HepG2 (cell line): Measurements from ENCODE around the gene CST2. TPM values are rescaled to one million over a fixed set of nuclear protein-coding genes. Genes with fewer than 3 reads are reported as not detected.
"Not testable (repeated sequence)": the region's sequence is repeated elsewhere in the genome, so short reads cannot be mapped to it uniquely, and the experiment has no call there.

Experiments
- ATAC-seq: fragments of 200-7000 bp; cut with Tn5 transposase; 3 replicates; pipeline ENCODE4 v1.9.1; 2020; ENCODE audit warnings: mild to moderate bottlenecking, moderate library complexity
- BruUV-seq: library from RNA; stranded (reverse); fragments of 400-500 nt; replicated peaks from 2 replicates; lab custom pipeline; 2021; lab: Mats Ljungman, UMichigan
- CTCF ChIA-PET: fragments of 300-600 bp; formaldehyde crosslinking; extraction: SDS; loops from one replicate; lab custom pipeline; 2021; ENCODE audit warnings: low total read pairs, inconsistent platforms, low intra/inter-chr PET ratio; lab: Yijun Ruan, JAX
- POLR2A ChIA-PET: fragments of 350-600 bp; sonication (Branson Sonifier 250); formaldehyde crosslinking; loops from one replicate; lab custom pipeline; 2020; ENCODE audit warnings: antibody characterized with exemption, inconsistent platforms; lab: Yijun Ruan, JAX
- DNase-seq: peaks from one replicate; pipeline ENCODE4 v3.0.0-alpha.2; 2015; ENCODE audit warnings: low spot score
- FAIRE-seq: peaks from 3 replicates; lab custom pipeline; 2011; peaks lifted over from hg19 to GRCh38; lab: Jason Lieb, UNC
- H2AFZ ChIP-seq: one replicate; pipeline ENCODE4 v1.6.1; 2011; ENCODE audit warnings: low read length, inconsistent platforms
- H3K27ac ChIP-seq: fragments of 300-600 bp; 3 replicates; pipeline ENCODE4 v1.8.0; 2011; ENCODE audit warnings: mixed run types, mild to moderate bottlenecking, mixed read lengths, low read length, inconsistent platforms; ENCODE audit not compliant: insufficient read depth; ENCODE audit errors: extremely low read length
- H3K27me3 ChIP-seq, 2 experiments: fragments of 200-600 bp in 1 of 2; 2 replicates in 1 of 2; 3 replicates in 1 of 2; pipeline versions ENCODE4 v1.6.0 to v1.8.0; 2011; ENCODE audit warnings: low read length in 2 of 2, mild to moderate bottlenecking in 2 of 2, moderate library complexity in 2 of 2, inconsistent platforms in 1 of 2; ENCODE audit not compliant: insufficient read depth in 2 of 2, control insufficient read depth in 1 of 2
- H3K36me3 ChIP-seq, 2 experiments: fragments of 200-600 bp in 1 of 2; replicated peaks in 1 of 2; 2 replicates in 1 of 2; 3 replicates in 1 of 2; pipeline versions ENCODE4 v1.5.1 to v1.8.0; 2011; ENCODE audit warnings: low read length in 2 of 2, inconsistent platforms in 1 of 2; ENCODE audit not compliant: insufficient read depth in 2 of 2, control insufficient read depth in 1 of 2
- H3K4me1 ChIP-seq: 2 replicates; pipeline ENCODE4 v1.5.1; 2012; ENCODE audit warnings: low read length, inconsistent platforms; ENCODE audit not compliant: insufficient read depth
- H3K4me2 ChIP-seq: 2 replicates; pipeline ENCODE4 v1.6.0; 2011; ENCODE audit warnings: low read depth, low read length, inconsistent platforms
- H3K4me3 ChIP-seq, 3 experiments: fragments of 200-600 bp in 1 of 3; sonication (generic), shearing (Covaris generic) in 1 of 3; replicated peaks in 1 of 3; 2 replicates each; pipeline ENCODE4 v1.5.1; 2011 to 2016; ENCODE audit warnings: low read length in 3 of 3, inconsistent platforms in 2 of 3, low read depth in 2 of 3, mild to moderate bottlenecking in 2 of 3, control low read depth in 1 of 3, mixed read lengths in 1 of 3; ENCODE audit not compliant: insufficient read depth in 1 of 3
- H3K79me2 ChIP-seq: one replicate; pipeline ENCODE4 v1.6.1; 2011; ENCODE audit warnings: low read length, inconsistent platforms; ENCODE audit not compliant: insufficient read depth
- H3K9ac ChIP-seq: 2 replicates; pipeline ENCODE4 v1.6.0; 2011; ENCODE audit warnings: mild to moderate bottlenecking, low read depth, low read length, inconsistent platforms; ENCODE audit not compliant: insufficient read depth
- H3K9me3 ChIP-seq: 2 replicates; pipeline ENCODE4 v1.5.1; 2012; ENCODE audit warnings: mild to moderate bottlenecking, low read length
- H4K20me1 ChIP-seq: 2 replicates; pipeline ENCODE4 v1.6.0; 2011; ENCODE audit warnings: inconsistent platforms, mild to moderate bottlenecking, low read length, moderate library complexity; ENCODE audit not compliant: insufficient read depth
- BCL6 ChIP-seq: IDR thresholded peaks from 2 replicates; pipeline ENCODE4 v1.6.1; 2016; ENCODE audit warnings: missing genetic modification reagents, missing compliant biosample characterization
- FOXA1 ChIP-seq, 2 experiments: fragments of 450-650 bp in 1 of 2; sonication (generic) in 1 of 2; formaldehyde crosslinking in 1 of 2; IDR thresholded peaks; 2 replicates each; pipeline versions ENCODE4 v1.4.0 to v1.6.1; 2016 to 2020; ENCODE audit warnings: missing genetic modification reagents in 1 of 2
- MEF2D ChIP-seq: sonication (generic); formaldehyde crosslinking; IDR thresholded peaks from 2 replicates; pipeline ENCODE4 v1.5.1; 2020; ENCODE audit warnings: mild to moderate bottlenecking, missing genetic modification reagents
- SMC3 ChIP-seq: IDR thresholded peaks from 2 replicates; pipeline ENCODE4 v1.6.1; 2011; ENCODE audit warnings: low read length, improper control_type of control experiment
- SNRNP70 ChIP-seq: fragments of 200-400 bp; formaldehyde crosslinking; IDR thresholded peaks from 2 replicates; pipeline ENCODE4 v1.6.1; 2017; ENCODE audit warnings: mild to moderate bottlenecking, low read depth, low read length, moderate library complexity
- STAG1 ChIP-seq: sonication (generic); formaldehyde crosslinking; IDR thresholded peaks from 2 replicates; pipeline ENCODE4 v1.4.0; 2020; ENCODE audit warnings: missing genetic modification reagents
- TP53 ChIP-seq: sonication (generic); formaldehyde crosslinking; conservative IDR thresholded peaks from 2 replicates; pipeline ENCODE4 v1.4.0; 2020; ENCODE audit warnings: missing genetic modification reagents
- TRIM24 ChIP-seq: sonication (generic); formaldehyde crosslinking; IDR thresholded peaks from 2 replicates; pipeline ENCODE4 v1.8.0; 2022; ENCODE audit warnings: mild to moderate bottlenecking, missing genetic modification reagents
- XRCC5 ChIP-seq: fragments of 200-400 bp; formaldehyde crosslinking; optimal IDR thresholded peaks from 2 replicates; pipeline ENCODE3; 2017; ENCODE audit warnings: mild to moderate bottlenecking, low read length
- ZNF343 ChIP-seq: sonication (generic); formaldehyde crosslinking; IDR thresholded peaks from 2 replicates; pipeline ENCODE4 v1.4.0; 2020; ENCODE audit warnings: mild to moderate bottlenecking, missing genetic modification reagents
- WGBS: methylation state at CpG from one replicate; pipeline ENCODE4 v1.1.6; 2017; ENCODE audit warnings: low lambda C conversion rate; 5-methylcytosine and 5-hydroxymethylcytosine counted together
- in situ Hi-C: cut with HindIII; loops from 2 replicates; pipeline ENCODE4 v1.10.0; 2017; ENCODE audit warnings: low pct_unique_long_range_greater_than_20kb; ENCODE audit not compliant: extremely low pct_ligation_motif_present
- intact Hi-C: fragments of 100-400 bp; cut with micrococcal nuclease; formaldehyde crosslinking; loops from one replicate; pipeline ENCODE4 v1.10.0; 2022; ENCODE audit not compliant: unreplicated experiment
- polyA plus RNA-seq, 8 experiments: library from polyadenylated mRNA; depleted of rRNA in 3 of 8; stranded (reverse) in 7 of 8; unstranded in 1 of 8; fragments of >200 nt; fragmentation: Illumina TruSeq in 4 of 8; extraction: Trizol in 4 of 8; gene quantifications; 2 replicates each; pipeline versions ENCODE4 v1.2.1 to v1.2.3, GENCODE V29; 2011 to 2016; ENCODE audit warnings: low read depth in 4 of 8, missing spikeins in 1 of 8, mixed read lengths in 1 of 8; ENCODE audit not compliant: insufficient read depth in 1 of 8
- total RNA-seq, 5 experiments: library from RNA; depleted of rRNA; stranded (reverse); fragments of >200 nt; fragmentation: Illumina TruSeq; extraction: Trizol; gene quantifications; 2 replicates each; pipeline ENCODE4 v1.2.3, GENCODE V29; 2016; ENCODE audit warnings: low read depth in 1 of 5
- TF ChIP-seq, protein P1 (sequence below): sonication (generic); formaldehyde crosslinking; IDR thresholded peaks from 2 replicates; pipeline ENCODE4 v1.5.0; 2020; ENCODE audit warnings: mild to moderate bottlenecking, missing genetic modification reagents, moderate library complexity

CST2 gene
- total and polyA plus RNA-seq, 2 of the 13 experiments (the other 11 are each of a cell fraction or from before 2014, with no cell fraction given): not detected

DNA sequence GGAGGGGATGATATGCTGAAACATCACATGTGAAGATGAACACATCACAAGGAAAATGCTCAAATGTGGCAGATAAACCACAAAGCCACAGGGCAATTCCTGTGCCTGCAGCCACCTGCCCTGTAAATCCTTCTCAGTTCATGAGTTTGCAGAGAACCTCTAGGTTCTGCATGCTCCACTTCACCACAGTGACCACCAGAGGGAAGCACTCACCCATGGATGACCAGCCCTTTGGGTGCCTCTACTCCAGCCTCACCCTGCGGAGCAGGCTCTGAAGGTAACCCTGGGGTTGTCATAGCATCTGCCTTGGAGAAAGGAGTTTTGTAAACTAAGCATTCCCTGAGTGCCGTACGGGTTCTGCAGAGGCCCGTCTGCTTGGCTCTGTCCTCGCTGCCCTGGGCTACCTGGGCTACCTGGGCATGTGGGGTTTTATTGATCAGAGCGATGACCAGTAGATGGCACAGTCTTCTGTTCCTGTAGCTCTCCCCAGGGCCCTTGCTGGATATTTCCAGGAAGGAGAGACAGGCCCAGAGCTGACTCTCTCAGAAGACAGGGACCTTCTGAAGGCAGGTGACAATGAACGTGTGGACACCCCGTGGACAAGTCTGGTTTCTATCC, 44.1 kb downstream of the CST2 start:
- CTCF ChIA-PET: interaction anchor here (1.3 to 2.6 kb wide), 2 partner anchors 114 to 214 kb away, joined by 3 to 9 read pairs; no protein-coding TSS in a partner anchor
- no peaks in the 10 kb centered on the region for H3K4me1 ChIP-seq
- ATAC-seq: peak; percentile 99
- POLR2A ChIA-PET: no interaction called here
- H4K20me1 ChIP-seq: no peaks in the 10 kb centered on the region
- WGBS: 34% methylated on average over 4 of the region's 8 CpGs
- H3K27me3 ChIP-seq: no peaks in the 10 kb centered on the region
- intact Hi-C loops (loop anchor here (5.0 kb wide), 1 partner anchor 115 kb away; no protein-coding TSS in a partner anchor), in situ Hi-C loops (no loop called here)
- H3K4me2 ChIP-seq: no peak overlapping the region
- FAIRE-seq: peak; percentile 86
- no peaks in the 10 kb centered on the region for H3K36me3 ChIP-seq
- no peak overlapping the region for H2AFZ ChIP-seq
- no peak overlapping the region for H3K4me3 ChIP-seq
- H3K9me3 ChIP-seq: no peaks in the 10 kb centered on the region
- TF ChIP-seq, protein P1, sequence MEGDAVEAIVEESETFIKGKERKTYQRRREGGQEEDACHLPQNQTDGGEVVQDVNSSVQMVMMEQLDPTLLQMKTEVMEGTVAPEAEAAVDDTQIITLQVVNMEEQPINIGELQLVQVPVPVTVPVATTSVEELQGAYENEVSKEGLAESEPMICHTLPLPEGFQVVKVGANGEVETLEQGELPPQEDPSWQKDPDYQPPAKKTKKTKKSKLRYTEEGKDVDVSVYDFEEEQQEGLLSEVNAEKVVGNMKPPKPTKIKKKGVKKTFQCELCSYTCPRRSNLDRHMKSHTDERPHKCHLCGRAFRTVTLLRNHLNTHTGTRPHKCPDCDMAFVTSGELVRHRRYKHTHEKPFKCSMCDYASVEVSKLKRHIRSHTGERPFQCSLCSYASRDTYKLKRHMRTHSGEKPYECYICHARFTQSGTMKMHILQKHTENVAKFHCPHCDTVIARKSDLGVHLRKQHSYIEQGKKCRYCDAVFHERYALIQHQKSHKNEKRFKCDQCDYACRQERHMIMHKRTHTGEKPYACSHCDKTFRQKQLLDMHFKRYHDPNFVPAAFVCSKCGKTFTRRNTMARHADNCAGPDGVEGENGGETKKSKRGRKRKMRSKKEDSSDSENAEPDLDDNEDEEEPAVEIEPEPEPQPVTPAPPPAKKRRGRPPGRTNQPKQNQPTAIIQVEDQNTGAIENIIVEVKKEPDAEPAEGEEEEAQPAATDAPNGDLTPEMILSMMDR (CRISPR knock-in tag): peak; percentile 50; the same call in 1 of the 2 replicates
- TF ChIP-seq FOXA1 (IDR thresholded peaks at IDR 0.05) (no peak), FOXA1 (CRISPR knock-in tag; IDR thresholded peaks at IDR 0.05) (no peak), STAG1 (CRISPR knock-in tag) (peak; percentile 51), SNRNP70 (no peak), MEF2D (CRISPR knock-in tag) (no peak), SMC3 (peak; percentile 77; the same call in 1 of the 2 replicates), BCL6 (CRISPR knock-in tag) (no peak), TP53 (CRISPR knock-in tag) (no peak), TRIM24 (no peak), ZNF343 (CRISPR knock-in tag) (no peak), XRCC5 (peak; percentile 12)
- no peak for DNase-seq
- H3K27ac ChIP-seq: no peak overlapping the region
- BruUV-seq: no TSS peak
- H3K79me2 ChIP-seq: no peaks in the 10 kb centered on the region
- no peak overlapping the region for H3K9ac ChIP-seq

DNA sequence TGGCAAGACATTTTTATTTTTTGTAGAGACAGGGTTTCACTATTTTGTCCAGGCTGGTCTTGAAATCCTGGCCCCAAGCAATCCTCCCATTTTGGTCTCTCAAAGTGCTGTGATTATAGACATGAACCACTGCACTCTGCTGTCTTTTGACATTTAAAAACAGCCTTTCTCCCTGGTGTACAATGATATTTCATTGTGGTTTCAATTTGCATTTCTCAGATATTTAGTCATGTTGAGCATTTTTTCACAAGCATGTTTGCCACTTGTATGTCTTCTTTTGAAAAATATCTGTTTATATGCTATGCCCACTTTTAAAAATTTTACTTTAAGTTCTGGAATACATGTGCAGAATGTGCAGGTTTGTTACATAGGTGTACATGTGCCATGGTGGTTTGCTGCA, 47.9 kb downstream of the CST2 start:
- H3K27ac ChIP-seq, H3K36me3 ChIP-seq, FAIRE-seq, H4K20me1 ChIP-seq, intact Hi-C loops, H3K79me2 ChIP-seq, POLR2A ChIA-PET, H3K4me1 ChIP-seq, H3K4me3 ChIP-seq, H2AFZ ChIP-seq, in situ Hi-C loops, H3K4me2 ChIP-seq, DNase-seq, H3K27me3 ChIP-seq, BruUV-seq, ATAC-seq, H3K9ac ChIP-seq, H3K9me3 ChIP-seq, CTCF ChIA-PET: not testable (repeated sequence)

DNA sequence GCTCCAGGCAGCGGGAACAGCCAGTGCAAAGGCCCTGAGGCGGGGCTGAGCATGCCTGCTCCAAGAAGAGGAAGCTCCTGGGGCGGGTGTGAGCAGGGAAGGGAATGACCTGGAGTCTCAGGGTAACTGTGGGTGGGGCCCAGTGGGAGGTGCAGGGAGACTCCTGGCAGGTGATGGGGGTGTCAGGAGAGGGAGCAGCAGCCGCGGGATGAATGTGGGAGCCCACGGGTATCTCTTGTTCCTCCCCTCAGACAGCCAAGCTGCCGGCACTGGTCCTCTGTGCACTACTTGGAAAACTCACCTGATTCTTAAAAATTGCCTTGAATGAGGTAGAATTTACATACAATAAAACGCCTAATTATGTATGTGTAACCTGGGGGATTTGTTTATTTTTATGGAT, 49.1 kb downstream of the CST2 start:
- H3K4me1 ChIP-seq, H3K4me3 ChIP-seq, H3K27ac ChIP-seq, BruUV-seq, POLR2A ChIA-PET, intact Hi-C loops, H3K9me3 ChIP-seq, ATAC-seq, DNase-seq, H3K36me3 ChIP-seq, in situ Hi-C loops, H3K4me2 ChIP-seq, CTCF ChIA-PET, H3K9ac ChIP-seq, H3K79me2 ChIP-seq, H4K20me1 ChIP-seq, H2AFZ ChIP-seq, FAIRE-seq: not testable (repeated sequence)
- 7% methylated on average over 6 of the region's 8 CpGs for WGBS
- H3K27me3 ChIP-seq: peaks cover 1 to 13% of the 10 kb centered on the region in 2 experiments; a peak in 1 of 5 replicates
